ENCODE measurements around the gene DALRD3. TPM values are rescaled to one million over a fixed set of nuclear protein-coding genes. Genes with fewer than 3 reads are reported as not detected.
"Not testable (repeated sequence)": the region's sequence is repeated elsewhere in the genome, so short reads cannot be mapped to it uniquely, and the experiment has no call there.

DALRD3 gene
- total and polyA plus RNA-seq, 8 donors = 2.3 to 74.1 (median 38.2) TPM

GRCh38 chr3:49013113-49013737, 5.2 kb downstream of the DALRD3 start:
- Histone ChIP-seq H3K27me3 (no peaks in the 10 kb centered on the region), H3K27ac (peak overlapping the region in 3 of 5 donors; percentile 5 to 15 (median 6)), H3K4me3 (no peak overlapping the region), H3K9me3 (no peaks in the 10 kb centered on the region), H3K36me3 (peaks cover 22 to 68% (median 57%) of the 10 kb centered on the region in 4 donors), H3K4me1 (peaks cover 27 to 70% (median 53%) of the 10 kb centered on the region in 4 donors)
- DNase-seq = peak in 1 of 2 donors; percentile 21
- TF ChIP-seq EP300 (IDR thresholded peaks at IDR 0.05) = no peak
- no peak for TF ChIP-seq POLR2A (IDR thresholded peaks at IDR 0.05)
- TF ChIP-seq CTCF (IDR thresholded peaks at IDR 0.05) = no peak
- TF ChIP-seq POLR2AphosphoS5 (IDR thresholded peaks at IDR 0.05) = no peak
- intact Hi-C loops (cut with DNase I; ENCODE audit: low total_unique reads) = no loop called here
- 74 to 85% (median 77%) methylated on average over 4 to 19 of the region's 19 CpGs for whole genome bisulfite sequencing, 5 donors

GRCh38 chr3:49012441-49013017, 5.9 kb downstream of the DALRD3 start:
- Histone ChIP-seq H3K4me1 (peaks cover 27 to 71% (median 54%) of the 10 kb centered on the region in 4 donors), H3K9me3 (no peaks in the 10 kb centered on the region), H3K27ac (peak overlapping the region in 3 of 5 donors; percentile 5 to 15 (median 6)), H3K27me3 (no peaks in the 10 kb centered on the region), H3K4me3 (no peak overlapping the region), H3K36me3 (peaks cover 22 to 68% (median 57%) of the 10 kb centered on the region in 4 donors)
- TF ChIP-seq POLR2AphosphoS5 (IDR thresholded peaks at IDR 0.05) = no peak
- TF ChIP-seq CTCF (IDR thresholded peaks at IDR 0.05) = no peak
- TF ChIP-seq EP300 (IDR thresholded peaks at IDR 0.05) = no peak
- TF ChIP-seq POLR2A (IDR thresholded peaks at IDR 0.05) = no peak
- DNase-seq = peak in 1 of 2 donors; percentile 23
- WGBS, 5 donors = 38 to 52% (median 51%) methylated on average over 9 to 17 of the region's 17 CpGs
- intact Hi-C loops (cut with DNase I; ENCODE audit: low total_unique reads) = no loop called here

GRCh38 chr3:49009396-49009795, 9.0 kb downstream of the DALRD3 start:
- Histone ChIP-seq H3K36me3 (peaks cover 6 to 44% (median 34%) of the 10 kb centered on the region in 4 donors), H3K4me1 (peaks cover 33 to 81% (median 66%) of the 10 kb centered on the region in 4 donors), H3K27me3 (no peaks in the 10 kb centered on the region), H3K4me3 (no peak overlapping the region), H3K9me3 (no peaks in the 10 kb centered on the region), H3K27ac (no peak overlapping the region)
- no peak for TF ChIP-seq CTCF (IDR thresholded peaks at IDR 0.05)
- WGBS, 5 donors = 72 to 83% (median 74%) methylated on average over 3 of the region's 3 CpGs
- no peak for DNase-seq
- intact Hi-C loops (cut with DNase I; ENCODE audit: low total_unique reads) = no loop called here

GRCh38 chr3:49008627-49009026, 9.8 kb downstream of the DALRD3 start:
- WGBS, 5 donors = 81 to 90% (median 89%) methylated on average over 5 of the region's 5 CpGs
- Histone ChIP-seq H3K36me3 (peaks cover 0 to 36% (median 26%) of the 10 kb centered on the region in 4 donors), H3K4me3 (peak overlapping the region in 3 of 4 donors; percentile 69 to 87 (median 83)), H3K27ac (peak overlapping the region; percentile 94 to 98 (median 95)), H3K4me1 (peaks cover 35 to 83% (median 66%) of the 10 kb centered on the region in 4 donors)
- H3K9me3 ChIP-seq; intact Hi-C loops (cut with DNase I; ENCODE audit: low total_unique reads); DNase-seq; H3K27me3 ChIP-seq: not testable (repeated sequence)

All from stomach (tissue), 9 donors.